Neural cell (in vitro differentiated cells): ENCODE results near the gene COASY. TPM values are rescaled to one million over a fixed set of nuclear protein-coding genes. Genes with fewer than 3 reads are reported as not detected.

Source experiments
- H2AFZ ChIP-seq: fragments of 200-600, 300-800 bp; sonication (generic), shearing (Covaris generic); 2 replicates; pipeline ENCODE4 v1.6.0; 2014; ENCODE audit warnings: low read depth, mild to moderate bottlenecking, antibody characterized with exemption, low read length, moderate library complexity
- H3F3A ChIP-seq: fragments of 200-600 bp; shearing (Covaris generic); 2 replicates; pipeline ENCODE4 v1.6.1; 2016; ENCODE audit warnings: mild to moderate bottlenecking, moderate library complexity, mixed read lengths, antibody characterized with exemption, low read length; ENCODE audit not compliant: insufficient read depth, poor library complexity, severe bottlenecking
- H3K27ac ChIP-seq: fragments of 200-600, 300-800 bp; sonication (generic), shearing (Covaris generic); 2 replicates; pipeline ENCODE4 v1.5.1; 2014; ENCODE audit warnings: mild to moderate bottlenecking, low read length, moderate library complexity
- H3K27me3 ChIP-seq: fragments of 300-800, 200-600 bp; sonication (generic), shearing (Covaris generic); 2 replicates; pipeline ENCODE4 v1.6.0; 2014; ENCODE audit warnings: mild to moderate bottlenecking, low read depth, low read length, moderate library complexity; ENCODE audit not compliant: insufficient read depth
- H3K36me3 ChIP-seq: fragments of 300-800, 200-600 bp; sonication (generic), shearing (Covaris generic); 2 replicates; pipeline ENCODE4 v1.5.1; 2014; ENCODE audit warnings: mild to moderate bottlenecking, antibody characterized with exemption, low read length, moderate library complexity; ENCODE audit not compliant: insufficient read depth
- H3K4me2 ChIP-seq: fragments of 300-800, 200-600 bp; sonication (generic), shearing (Covaris generic); 2 replicates; pipeline ENCODE4 v1.6.0; 2014; ENCODE audit warnings: mild to moderate bottlenecking, low read length
- H3K4me3 ChIP-seq: fragments of 300-800, 200-600 bp; sonication (generic), shearing (Covaris generic); 2 replicates; pipeline ENCODE4 v1.5.1; 2014; ENCODE audit warnings: mild to moderate bottlenecking, low read length, moderate library complexity
- H3K79me2 ChIP-seq: fragments of 200-600 bp; shearing (Covaris generic); replicated peaks from 2 replicates; pipeline ENCODE4 v1.6.0; 2014; ENCODE audit warnings: mild to moderate bottlenecking, low read length, moderate library complexity; ENCODE audit not compliant: insufficient read depth
- H3K9ac ChIP-seq: fragments of 300-800, 200-600 bp; sonication (generic), shearing (Covaris generic); 2 replicates; pipeline ENCODE4 v1.6.1; 2016; ENCODE audit warnings: mild to moderate bottlenecking, low read length, mixed read lengths
- H3K9me2 ChIP-seq: fragments of 200-600 bp; shearing (Covaris generic); 2 replicates; pipeline ENCODE4 v1.6.1; 2016; ENCODE audit warnings: mild to moderate bottlenecking, low read length, mixed read lengths; ENCODE audit not compliant: insufficient read depth
- H3K9me3 ChIP-seq: fragments of 200-600, 300-800 bp; sonication (generic), shearing (Covaris generic); 2 replicates; pipeline ENCODE4 v1.6.1; 2016; ENCODE audit warnings: mild to moderate bottlenecking, mixed run types, low read length, moderate library complexity, mixed read lengths
- H4K20me1 ChIP-seq: fragments of 200-600 bp; shearing (Covaris generic); 2 replicates; pipeline ENCODE4 v1.6.1; 2016; ENCODE audit warnings: mild to moderate bottlenecking, mixed run types; ENCODE audit not compliant: insufficient read depth
- EP300 ChIP-seq: fragments of 450-650 bp; conservative IDR thresholded peaks from 2 replicates; pipeline ENCODE4 v1.6.1; 2014; ENCODE audit warnings: antibody characterized with exemption, mild to moderate bottlenecking, moderate library complexity; ENCODE audit not compliant: poor library complexity, severe bottlenecking
- EZH2 ChIP-seq: fragments of 200-600, 300-800 bp; shearing (Covaris generic), sonication (generic); IDR thresholded peaks from 2 replicates; pipeline ENCODE4 v1.6.1; 2014; ENCODE audit warnings: antibody characterized with exemption, low read length, borderline replicate concordance, mild to moderate bottlenecking; ENCODE audit not compliant: insufficient read depth, poor library complexity, severe bottlenecking
- MXI1 ChIP-seq: fragments of 450-650 bp; conservative IDR thresholded peaks from 2 replicates; pipeline ENCODE4 v1.6.1; 2014; ENCODE audit warnings: antibody characterized with exemption, mild to moderate bottlenecking; ENCODE audit not compliant: poor library complexity, severe bottlenecking
- POLR2AphosphoS5 ChIP-seq: IDR thresholded peaks from 2 replicates; pipeline ENCODE4 v1.6.1; 2012
- RAD21 ChIP-seq: fragments of 450-650 bp; conservative IDR thresholded peaks from 2 replicates; pipeline ENCODE4 v1.6.1; 2014; ENCODE audit warnings: antibody characterized with exemption, mild to moderate bottlenecking, moderate library complexity
- SMC3 ChIP-seq: fragments of 450-650 bp; conservative IDR thresholded peaks from 2 replicates; pipeline ENCODE4 v1.6.1; 2014; ENCODE audit warnings: antibody characterized with exemption, mild to moderate bottlenecking, moderate library complexity; ENCODE audit not compliant: poor library complexity
- TAF1 ChIP-seq: IDR thresholded peaks from 2 replicates; pipeline ENCODE4 v1.6.1; 2012; ENCODE audit warnings: low read depth
- polyA plus RNA-seq: library from polyadenylated mRNA; depleted of rRNA; stranded (reverse); fragments of >200 nt; gene quantifications from 2 replicates; pipeline ENCODE4 v1.2.3, GENCODE V29; 2014
- TF ChIP-seq, protein P1 (sequence below): fragments of 450-650 bp; IDR thresholded peaks from 2 replicates; pipeline ENCODE4 v1.5.1; 2014; ENCODE audit warnings: antibody characterized with exemption, mild to moderate bottlenecking, moderate library complexity; ENCODE audit not compliant: poor library complexity, severe bottlenecking
- TF ChIP-seq, protein P2 (sequence below): IDR thresholded peaks from 2 replicates; pipeline ENCODE4 v1.6.1; 2012; ENCODE audit warnings: borderline replicate concordance

COASY gene
- polyA plus RNA-seq, 1 donor from 2014 or later: 8.2 TPM

DNA sequence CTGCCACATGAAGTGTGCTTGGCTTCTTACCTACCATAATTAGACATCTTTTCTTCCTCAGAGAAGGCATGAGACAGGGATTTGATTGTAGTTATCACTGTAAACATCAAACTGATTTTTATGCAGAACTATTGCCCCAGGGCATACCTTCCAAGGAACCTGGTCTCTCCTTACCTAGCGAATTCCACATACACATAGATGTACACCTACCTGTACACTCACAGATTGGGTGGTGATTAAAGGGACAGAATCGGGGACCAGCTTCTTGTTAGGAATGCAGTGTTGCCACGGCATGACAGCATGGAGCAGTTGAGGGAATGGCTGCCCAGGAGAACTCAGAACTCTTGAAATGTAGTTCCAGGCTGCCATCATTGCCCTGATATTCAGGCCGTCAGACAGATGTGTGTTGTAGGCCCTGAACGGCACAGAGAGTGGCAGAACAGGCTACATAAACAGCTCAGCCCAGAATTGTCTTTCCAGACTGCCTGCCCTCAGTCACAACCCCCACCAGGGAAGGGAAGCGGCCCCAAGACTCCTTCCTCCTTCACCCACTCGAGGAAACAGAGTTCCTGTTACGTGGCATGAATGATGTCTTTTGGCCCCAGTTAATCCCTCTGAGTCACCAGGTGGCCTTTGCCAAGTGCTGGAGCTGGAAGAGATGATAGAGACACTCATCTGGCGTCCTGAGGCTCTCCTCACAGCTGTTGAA is 43.7 kb upstream of the COASY start:
- Histone ChIP-seq H3K4me2 (no peak overlapping the region), H3K4me3 (no peak overlapping the region), H3K9me2 (no peaks in the 10 kb centered on the region), H3K36me3 (no peaks in the 10 kb centered on the region), H3K79me2 (no peaks in the 10 kb centered on the region), H4K20me1 (no peaks in the 10 kb centered on the region), H3F3A (no peaks in the 10 kb centered on the region), H3K9ac (no peak overlapping the region), H2AFZ (no peak overlapping the region), H3K9me3 (no peaks in the 10 kb centered on the region), H3K27ac (no peak overlapping the region), H3K27me3 (no peaks in the 10 kb centered on the region)
- TF ChIP-seq TAF1 (no peak), RAD21 (no peak), EZH2 (no peak)

DNA sequence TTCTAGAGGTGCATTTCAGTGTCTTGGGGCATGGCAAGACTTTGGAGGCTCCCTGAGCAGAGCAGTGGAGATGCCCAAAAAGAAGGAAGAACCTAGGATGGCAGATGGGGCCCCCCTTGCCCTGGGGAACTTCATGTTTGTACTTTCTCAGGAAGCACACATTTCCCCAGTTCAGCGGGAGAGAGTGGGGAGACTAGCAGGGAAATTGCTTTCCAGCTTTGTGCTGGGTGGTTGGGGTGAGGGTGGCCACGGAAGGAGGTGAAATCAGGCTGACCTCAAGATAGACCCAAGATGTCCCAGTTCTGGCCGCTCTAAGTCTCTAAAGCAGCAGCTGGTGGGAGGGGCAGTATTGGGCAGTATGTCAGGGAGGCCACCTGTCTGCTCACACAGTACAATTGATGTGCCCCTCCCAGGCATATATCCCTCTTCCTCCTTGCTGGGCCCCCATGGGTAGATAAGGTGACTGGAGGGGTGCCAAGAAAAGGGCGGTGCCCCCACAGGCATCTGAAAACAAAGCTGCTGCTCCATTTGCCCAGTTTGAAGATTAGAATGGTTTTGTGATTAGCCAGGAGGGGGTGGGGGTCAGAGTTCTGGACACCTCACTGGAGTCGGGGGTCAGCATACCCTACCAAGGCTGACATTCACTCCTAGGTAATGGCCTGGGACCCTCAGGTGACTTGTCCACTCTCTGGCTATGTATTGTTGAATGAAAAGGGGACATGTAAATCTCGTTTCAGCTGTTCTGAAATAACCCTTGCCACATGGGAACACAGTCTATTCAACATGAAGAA is 43.0 kb upstream of the COASY start:
- Histone ChIP-seq H4K20me1 (no peaks in the 10 kb centered on the region), H3K27ac (no peak overlapping the region), H3K4me3 (no peak overlapping the region), H3K9me3 (no peaks in the 10 kb centered on the region), H3F3A (no peaks in the 10 kb centered on the region), H2AFZ (no peak overlapping the region), H3K9ac (no peak overlapping the region), H3K27me3 (no peaks in the 10 kb centered on the region), H3K9me2 (no peaks in the 10 kb centered on the region), H3K4me2 (no peak overlapping the region), H3K79me2 (no peaks in the 10 kb centered on the region), H3K36me3 (no peaks in the 10 kb centered on the region)
- TF ChIP-seq EZH2 (no peak), TAF1 (no peak), EP300 (no peak), POLR2AphosphoS5 (no peak), MXI1 (no peak), SMC3 (no peak), RAD21 (no peak)
- TF ChIP-seq, protein P1, sequence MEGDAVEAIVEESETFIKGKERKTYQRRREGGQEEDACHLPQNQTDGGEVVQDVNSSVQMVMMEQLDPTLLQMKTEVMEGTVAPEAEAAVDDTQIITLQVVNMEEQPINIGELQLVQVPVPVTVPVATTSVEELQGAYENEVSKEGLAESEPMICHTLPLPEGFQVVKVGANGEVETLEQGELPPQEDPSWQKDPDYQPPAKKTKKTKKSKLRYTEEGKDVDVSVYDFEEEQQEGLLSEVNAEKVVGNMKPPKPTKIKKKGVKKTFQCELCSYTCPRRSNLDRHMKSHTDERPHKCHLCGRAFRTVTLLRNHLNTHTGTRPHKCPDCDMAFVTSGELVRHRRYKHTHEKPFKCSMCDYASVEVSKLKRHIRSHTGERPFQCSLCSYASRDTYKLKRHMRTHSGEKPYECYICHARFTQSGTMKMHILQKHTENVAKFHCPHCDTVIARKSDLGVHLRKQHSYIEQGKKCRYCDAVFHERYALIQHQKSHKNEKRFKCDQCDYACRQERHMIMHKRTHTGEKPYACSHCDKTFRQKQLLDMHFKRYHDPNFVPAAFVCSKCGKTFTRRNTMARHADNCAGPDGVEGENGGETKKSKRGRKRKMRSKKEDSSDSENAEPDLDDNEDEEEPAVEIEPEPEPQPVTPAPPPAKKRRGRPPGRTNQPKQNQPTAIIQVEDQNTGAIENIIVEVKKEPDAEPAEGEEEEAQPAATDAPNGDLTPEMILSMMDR: no peak
- TF ChIP-seq, protein P2, sequence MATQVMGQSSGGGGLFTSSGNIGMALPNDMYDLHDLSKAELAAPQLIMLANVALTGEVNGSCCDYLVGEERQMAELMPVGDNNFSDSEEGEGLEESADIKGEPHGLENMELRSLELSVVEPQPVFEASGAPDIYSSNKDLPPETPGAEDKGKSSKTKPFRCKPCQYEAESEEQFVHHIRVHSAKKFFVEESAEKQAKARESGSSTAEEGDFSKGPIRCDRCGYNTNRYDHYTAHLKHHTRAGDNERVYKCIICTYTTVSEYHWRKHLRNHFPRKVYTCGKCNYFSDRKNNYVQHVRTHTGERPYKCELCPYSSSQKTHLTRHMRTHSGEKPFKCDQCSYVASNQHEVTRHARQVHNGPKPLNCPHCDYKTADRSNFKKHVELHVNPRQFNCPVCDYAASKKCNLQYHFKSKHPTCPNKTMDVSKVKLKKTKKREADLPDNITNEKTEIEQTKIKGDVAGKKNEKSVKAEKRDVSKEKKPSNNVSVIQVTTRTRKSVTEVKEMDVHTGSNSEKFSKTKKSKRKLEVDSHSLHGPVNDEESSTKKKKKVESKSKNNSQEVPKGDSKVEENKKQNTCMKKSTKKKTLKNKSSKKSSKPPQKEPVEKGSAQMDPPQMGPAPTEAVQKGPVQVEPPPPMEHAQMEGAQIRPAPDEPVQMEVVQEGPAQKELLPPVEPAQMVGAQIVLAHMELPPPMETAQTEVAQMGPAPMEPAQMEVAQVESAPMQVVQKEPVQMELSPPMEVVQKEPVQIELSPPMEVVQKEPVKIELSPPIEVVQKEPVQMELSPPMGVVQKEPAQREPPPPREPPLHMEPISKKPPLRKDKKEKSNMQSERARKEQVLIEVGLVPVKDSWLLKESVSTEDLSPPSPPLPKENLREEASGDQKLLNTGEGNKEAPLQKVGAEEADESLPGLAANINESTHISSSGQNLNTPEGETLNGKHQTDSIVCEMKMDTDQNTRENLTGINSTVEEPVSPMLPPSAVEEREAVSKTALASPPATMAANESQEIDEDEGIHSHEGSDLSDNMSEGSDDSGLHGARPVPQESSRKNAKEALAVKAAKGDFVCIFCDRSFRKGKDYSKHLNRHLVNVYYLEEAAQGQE: no peak
